Measurements from ENCODE around the gene MAP6. TPM values are rescaled to one million over a fixed set of nuclear protein-coding genes. Genes with fewer than 3 reads are reported as not detected.

The MAP6 gene
- total RNA-seq, 2 donors from 2014 or later = 5.6 to 5.9 TPM

DNA sequence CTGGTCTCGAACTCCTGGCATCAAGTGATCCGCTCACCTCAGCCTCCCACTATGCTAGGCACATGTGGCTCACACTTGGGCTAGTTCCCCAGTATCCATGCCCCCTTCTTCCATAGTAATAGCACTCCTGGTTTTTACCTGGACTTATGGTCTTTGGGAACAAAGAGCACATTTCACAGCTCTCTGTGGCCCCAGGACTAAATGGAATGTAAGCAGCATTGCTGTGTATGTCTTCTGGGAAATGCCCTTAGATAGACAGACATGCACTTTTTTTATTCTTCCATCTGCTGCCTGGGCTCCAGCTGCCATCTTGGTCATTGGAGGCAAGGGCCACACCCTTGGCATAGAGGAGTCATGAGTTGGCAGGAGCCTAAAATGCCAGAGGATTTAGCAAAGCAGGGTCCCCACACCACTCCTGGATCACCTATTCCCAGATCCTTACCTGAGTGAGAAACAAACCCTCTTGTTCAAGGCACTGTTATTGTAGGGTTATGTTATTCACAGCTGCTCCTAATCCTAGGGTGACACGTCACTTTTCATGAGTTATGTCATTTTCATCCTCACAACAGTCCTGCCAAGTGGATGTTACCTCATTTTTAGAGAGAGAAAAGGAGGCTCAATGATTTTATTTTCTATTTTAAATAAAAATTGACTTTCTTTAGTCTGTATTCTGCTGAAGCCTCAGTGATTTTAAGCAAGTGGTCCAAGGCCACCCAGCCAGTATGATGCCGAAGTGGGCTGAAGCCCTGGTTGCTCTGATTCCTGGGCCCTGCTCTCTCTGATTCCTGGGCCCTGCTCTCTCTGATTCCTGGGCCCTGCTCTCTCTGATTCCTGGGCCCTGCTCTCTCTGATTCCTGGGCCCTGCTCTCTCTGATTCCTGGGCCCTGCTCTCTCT lies 127.4 kb downstream of the MAP6 start:
- intact Hi-C loops (cut with DNase I) = no loop called here
- no peak for ATAC-seq
- DNase-seq = no peak

DNA sequence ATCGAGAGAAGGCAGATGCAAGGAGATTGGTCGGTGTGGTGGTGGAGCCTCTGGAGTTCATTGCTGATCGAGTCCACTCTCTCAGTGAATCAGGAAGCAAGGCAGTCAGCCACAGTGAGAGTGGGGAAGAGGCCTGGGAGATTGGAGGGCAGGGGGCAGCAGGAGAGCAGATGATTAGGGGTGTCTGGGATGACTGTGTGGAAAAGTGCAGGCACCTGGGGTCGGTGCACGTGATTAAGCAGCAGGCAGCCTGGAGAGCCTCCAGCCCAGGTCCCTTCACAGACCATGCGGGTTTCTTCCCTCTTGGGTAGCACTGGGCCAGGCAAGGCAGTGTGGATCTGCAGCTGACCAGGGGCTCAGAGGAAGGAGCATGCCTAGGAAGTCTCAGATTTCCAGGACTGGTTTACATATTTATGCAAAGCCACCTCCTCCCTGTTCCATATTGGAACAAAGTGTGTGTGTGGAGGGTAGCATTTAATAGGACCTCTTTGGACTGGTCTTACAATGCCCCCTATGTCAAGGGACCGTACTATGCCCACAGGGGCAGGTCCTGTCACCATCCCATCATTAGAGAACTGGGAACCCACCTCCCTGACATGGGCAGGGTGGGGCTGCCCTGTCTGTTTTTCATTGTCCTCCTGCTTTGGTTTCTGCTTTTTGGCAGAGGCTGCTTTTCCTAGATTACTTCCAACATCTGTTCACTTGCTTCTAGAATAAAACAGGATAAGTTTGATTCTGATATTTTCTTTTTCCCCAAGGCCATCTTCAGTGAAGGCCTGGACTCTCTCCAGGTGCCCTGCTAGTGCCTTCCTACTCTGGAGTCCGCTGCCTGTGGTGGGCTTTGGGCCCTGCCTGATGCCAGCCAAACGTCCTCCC lies 129.1 kb downstream of the MAP6 start:
- intact Hi-C loops (cut with DNase I) = no loop called here
- no peak for DNase-seq
- ATAC-seq = no peak

DNA sequence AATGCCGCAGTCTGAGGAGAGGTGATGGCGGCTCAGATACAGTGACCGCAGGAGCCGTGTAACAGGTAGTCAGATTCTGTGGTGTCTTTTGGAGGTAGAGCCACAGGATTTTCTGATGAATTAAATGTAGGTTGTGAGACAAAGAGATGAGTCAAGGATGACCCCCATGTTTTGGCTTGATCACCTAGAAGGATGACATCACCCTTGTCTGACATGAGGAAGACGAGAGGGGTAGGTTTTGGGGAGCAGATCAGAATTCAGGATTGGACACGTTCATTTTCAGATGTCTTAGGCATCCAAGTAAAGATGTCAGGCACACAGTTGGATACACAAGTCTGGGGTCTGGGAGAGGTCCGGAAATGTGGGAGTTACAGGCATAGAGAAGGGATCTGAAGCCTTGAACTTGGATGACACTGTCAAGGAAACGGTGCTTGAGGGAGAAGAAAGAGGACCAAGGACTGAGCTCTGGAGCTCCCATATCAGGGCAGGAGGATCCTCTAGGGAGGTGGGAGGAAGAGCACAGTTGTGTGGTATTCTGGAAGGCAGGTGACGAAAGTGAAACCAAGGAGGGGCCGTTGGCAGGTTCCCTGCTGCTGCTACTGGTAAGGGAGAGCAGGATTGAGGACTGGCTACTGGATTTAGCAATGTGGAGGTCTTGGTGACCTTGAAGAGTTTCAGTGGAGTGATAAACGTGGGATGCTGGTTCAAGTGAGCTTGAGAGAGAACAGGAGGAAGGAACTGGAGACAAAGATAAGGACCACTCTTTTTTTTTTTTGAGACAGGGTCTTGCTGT lies 130.5 kb downstream of the MAP6 start:
- intact Hi-C loops (cut with DNase I) = no loop called here
- no peak for ATAC-seq
- no peak for DNase-seq

DNA sequence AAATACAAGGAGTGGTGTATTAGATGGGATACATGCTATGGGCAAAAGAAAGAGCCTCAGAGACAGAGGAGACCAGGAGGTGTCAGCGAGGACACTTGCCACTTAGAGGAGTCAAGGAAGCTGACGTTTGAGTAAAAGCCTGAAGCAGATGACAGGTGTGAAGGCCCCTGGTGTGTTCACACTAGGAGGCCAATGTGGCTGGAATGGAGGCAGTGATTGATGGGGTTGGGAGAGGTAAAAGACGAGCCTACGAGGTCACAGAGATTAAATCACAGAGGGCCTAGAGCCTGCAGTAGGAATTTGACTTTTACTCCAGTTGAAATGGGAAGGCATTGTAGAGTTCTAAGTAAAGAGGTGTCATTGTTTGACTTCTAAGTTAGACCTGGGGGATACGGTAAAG lies 131.1 kb downstream of the MAP6 start:
- DNase-seq = no peak
- intact Hi-C loops (cut with DNase I) = no loop called here
- no peak for ATAC-seq

Other genes starting within 250 kb of the MAP6 start
- 1 to 10 TPM; 1.1 to 1.2 TPM for gene KLHL35, start 235.8 kb downstream of the MAP6 start, total RNA-seq
- gene GDPD5, start 143.1 kb downstream of the MAP6 start, total RNA-seq = 10 to 100 TPM; 12.3 to 17.6 TPM
- gene SERPINH1, start 106.8 kb downstream of the MAP6 start, total RNA-seq = 100 to 1,000 TPM; 105 to 137 TPM
- gene MOGAT2, start 48.8 kb upstream of the MAP6 start, total RNA-seq = under 1 TPM; 0.26 to 0.38 TPM
- gene DGAT2, start 99.7 kb upstream of the MAP6 start, total RNA-seq = 100 to 1,000 TPM in 1 of 2 donors, 10 to 100 TPM in 1; 81.2 to 131 TPM
- gene UVRAG, start 146.2 kb upstream of the MAP6 start, total RNA-seq = 10 to 100 TPM; 13.9 to 17.7 TPM